Stimulated activated CD8-positive, alpha-beta memory T cell treated with anti-CD3 and anti-CD28 coated beads, Interleukin-12 subunit alpha, Interleukin-12 subunit beta, amount 100 ng/mL, for 24 hours (primary cell): ENCODE data around the gene ITGAE.
"Not testable (repeated sequence)": the region's sequence is repeated elsewhere in the genome, so short reads cannot be mapped to it uniquely, and the experiment has no call there.

Experiments used
- DNase-seq: peaks from one replicate; pipeline ENCODE4 v3.0.0-alpha.2; 2020; ENCODE audit errors: extremely low read depth

ITGAE gene

DNA sequence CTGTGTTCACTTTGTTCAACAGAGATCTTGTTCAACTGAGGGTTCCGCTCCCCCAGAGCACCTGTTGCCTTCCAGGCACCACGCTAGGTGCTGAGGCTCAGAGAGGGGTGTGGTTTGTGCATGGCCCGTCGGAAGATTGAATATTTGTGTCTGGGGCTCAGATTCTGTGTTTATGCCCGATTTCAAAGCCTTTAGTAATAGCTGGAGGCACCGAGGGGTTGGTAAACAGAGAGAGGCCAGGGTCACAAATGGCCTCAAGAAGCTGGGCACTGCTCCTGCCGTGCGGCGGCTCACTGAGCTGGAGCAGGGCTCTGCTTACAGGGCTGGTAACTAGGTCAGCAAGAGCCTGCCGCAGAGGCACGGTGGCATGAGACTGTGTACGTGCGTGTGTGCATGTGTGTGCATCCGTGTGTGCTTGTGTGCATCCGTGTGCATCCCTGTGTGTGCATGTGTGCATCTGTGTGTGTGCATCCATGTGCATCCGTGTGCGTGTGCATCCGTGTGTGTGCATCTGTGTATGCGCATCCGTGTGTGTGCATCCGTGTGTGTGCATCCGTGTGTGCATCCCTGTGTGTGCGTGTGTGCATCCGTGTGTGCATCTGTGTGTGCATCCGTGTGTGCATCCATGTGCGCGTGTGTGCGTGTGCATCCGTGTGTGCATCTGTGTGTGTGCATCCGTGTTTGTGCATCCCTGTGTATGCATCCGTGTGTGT is 5.4 kb downstream of the ITGAE start:
- DNase-seq = no peak

DNA sequence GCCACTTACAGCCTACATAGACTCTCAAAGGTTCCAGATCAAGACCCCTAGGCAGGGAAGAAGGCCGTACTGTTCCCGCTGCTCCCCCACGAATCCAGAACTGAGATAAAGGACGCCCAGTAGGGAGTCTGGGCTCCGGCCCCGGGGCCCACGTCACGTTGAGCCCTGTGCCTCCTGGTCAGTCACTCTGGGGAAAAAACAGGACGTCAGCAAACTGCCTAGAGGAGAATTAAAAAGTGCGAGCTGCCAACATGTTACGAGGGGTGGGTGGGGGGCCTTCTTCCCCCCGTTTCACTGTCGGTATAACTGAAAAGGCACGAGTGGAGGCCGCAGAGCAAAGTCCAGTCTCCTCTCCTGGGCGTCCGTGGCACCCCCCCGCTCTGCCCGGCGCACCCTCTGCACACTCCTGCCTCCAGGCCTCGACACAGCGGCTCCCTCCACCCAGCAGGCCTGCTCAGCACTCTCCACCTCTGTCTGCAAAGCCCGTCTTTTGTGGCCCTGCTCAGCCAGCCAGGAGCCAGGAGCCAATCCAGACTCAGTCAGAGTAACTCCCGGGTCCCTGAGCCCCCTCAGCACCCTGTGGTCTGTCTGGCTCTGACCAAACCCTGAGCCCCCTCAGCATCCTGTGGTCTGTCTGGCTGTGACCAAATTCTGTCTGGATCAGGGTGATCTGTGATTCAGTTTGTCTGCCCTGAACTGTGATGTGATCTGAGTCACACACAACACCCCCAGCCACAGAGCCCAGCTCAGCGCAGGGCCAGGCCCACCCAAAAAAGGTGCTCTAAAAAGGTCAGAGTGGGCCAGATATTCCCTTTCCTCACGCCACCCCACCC is 6.2 kb downstream of the ITGAE start:
- DNase-seq = no peak

DNA sequence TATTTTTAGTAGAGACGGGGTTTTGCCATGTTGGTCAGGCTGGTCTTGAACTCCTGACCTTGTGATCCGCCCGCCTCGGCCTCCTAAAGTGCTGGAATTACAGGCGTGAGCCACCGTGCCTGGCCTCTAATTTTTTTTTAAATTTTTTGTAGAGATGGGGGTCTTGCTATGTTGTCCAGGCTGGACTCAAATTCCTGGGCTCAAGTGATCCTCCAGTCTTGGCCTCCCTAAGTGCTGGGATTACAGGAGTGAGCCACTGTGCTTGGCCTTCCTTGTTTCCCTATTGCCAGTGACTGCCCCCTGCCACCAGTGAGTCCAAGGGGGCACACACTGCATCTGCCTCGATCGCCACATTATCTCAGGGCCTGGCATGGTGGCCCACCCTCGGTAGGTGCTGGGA is 6.8 kb downstream of the ITGAE start:
- DNase-seq = not testable (repeated sequence)

DNA sequence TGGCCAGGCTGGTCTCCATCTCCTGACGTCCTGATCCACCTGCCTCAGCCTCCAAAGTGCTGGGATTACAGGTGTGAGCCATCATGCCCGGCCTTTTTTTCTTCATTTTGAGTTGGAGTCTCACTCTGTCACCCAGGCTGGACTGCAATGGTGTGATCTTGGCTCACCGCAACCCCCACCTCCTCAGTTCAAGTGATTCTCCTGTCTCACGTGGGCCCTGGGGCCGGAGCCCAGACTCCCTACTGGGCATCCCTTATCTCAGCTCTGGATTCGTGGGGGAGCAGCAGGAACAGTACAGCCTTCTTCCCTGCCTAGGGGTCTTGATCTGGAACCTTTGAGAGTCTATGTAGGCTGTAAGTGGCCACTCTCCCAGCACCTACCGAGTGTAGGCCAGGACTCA is 7.7 kb downstream of the ITGAE start:
- not testable (repeated sequence) for DNase-seq

DNA sequence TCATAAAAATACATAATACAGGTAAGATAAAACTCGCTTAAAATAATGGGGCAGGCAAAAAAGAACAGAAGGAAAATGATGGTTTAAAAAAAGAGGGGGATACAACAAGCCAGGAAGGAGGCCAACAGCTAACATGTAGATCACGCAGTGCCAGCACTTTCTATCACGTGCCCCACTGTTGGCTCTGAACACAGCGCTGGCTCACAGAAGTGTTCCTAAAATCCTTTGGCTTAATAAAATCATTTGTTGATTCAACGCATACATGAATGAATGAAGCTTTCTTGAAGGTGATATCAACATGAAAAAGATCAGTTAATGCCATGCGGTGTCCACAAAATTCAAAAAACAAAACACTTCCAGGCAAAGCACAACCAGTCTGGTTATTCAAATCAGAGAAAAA is 8.5 kb downstream of the ITGAE start:
- no peak for DNase-seq

DNA sequence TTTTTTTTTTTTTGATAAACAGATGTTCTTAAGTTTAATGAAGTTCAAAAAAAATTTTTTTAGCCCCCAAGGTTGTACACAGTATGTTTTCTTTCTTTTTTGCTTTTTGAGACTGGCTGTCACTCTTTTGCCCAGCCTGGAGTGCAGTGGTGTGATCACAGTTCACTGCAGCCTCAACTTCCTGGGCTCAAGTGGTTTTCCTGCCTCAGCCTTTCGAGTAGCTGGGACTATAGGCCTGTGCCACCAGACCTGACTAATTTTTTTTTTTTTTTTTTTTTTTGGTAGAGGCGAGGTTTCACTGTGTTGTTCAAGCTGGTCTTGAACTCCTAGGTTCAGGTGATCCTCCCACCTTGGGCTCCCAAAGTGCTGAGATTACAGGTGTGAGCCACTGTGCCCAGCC is 12.8 kb downstream of the ITGAE start:
- no peak for DNase-seq

DNA sequence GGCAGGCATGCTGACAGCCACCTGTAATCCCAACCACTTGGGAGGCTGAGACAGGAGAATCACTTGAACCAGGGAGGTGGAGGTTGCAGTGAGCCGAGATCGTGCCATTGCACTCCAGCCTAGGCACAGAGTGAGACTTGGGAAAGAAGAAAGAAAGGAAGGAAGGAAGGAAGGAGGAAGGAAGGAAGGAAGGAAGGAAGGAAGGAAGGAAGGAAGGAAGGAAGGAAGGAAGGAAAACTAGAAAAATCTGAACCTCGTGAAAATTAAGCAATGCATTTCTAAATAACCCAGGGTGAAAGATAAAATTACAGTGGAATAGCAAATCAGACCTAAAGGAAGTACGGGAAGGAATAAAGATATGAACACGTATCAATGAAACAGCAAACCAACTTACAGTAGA is 15.7 kb downstream of the ITGAE start:
- not testable (repeated sequence) for DNase-seq

DNA sequence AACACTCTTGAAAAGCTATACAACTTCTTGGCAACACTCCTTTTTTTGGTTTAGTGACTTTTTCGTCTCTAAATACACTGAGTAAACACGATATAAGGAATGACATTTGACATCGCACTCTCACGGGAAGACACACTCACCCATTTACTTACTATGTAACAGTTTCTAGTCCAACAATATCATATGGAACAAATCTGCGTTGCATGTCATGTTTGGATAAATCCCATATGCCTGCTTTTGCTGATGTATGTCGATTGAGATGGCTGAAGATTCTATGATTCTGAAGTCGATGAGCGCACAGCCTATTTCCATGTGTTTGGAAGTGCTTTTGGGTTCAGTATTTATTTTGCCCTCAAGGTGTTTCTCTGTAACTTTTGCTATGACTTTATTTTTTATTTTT is 18.2 kb downstream of the ITGAE start:
- DNase-seq = no peak

DNA sequence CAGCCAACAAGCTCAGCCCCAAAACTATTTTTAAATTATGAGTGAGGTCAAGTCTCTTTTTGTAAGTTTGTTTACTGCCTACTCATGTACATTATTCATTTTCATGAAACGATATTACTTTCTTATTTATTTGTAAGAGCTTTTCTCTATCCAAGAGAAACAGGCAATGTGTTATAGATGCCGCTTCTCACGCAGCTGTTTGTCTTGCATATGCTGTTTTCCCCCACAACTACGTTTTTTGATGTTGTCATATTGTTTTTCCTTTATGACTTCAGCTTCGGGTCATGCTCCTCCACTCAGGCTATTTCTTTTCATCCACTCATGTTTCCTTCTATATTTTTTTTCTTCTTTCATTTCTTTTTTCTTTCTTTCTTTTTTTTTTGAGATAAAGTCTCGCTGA is 20.0 kb downstream of the ITGAE start:
- no peak for DNase-seq

DNA sequence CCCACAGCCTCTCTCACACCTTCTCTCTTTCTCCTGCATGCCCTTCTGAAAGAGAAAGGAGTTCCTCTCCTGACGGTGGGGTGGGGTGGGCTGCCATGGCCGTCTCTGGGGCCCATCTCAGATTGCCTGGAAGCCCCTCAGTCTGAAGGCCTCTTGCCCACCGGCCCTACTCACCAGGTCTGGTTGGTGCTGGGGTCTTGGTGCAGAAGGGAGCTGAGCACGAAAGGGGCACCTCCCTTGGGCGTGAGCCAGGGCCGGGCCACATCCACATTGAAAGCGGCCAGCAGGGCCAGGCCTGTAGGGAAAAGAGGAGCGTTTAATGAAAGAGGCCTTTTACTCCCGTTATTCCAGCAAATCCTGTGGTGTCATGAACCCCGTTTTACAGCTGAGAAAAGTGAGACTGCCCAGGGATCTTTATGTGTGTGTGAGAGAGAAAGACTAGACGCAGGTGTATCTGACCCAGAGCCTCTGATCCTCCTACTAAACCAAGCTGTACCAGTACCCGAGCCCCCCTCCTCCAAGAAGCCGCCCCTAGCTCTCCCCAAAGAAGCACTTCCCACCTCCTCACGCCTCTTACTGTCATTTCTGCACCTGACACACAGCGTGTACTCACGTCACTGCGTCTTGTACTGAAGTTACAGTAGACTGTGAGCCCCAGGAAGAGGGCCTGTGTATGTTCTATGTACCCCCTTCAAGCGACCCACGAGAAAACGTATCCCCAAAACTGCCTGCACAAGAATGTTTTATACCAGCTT is 23.4 kb downstream of the ITGAE start:
- no peak for DNase-seq

DNA sequence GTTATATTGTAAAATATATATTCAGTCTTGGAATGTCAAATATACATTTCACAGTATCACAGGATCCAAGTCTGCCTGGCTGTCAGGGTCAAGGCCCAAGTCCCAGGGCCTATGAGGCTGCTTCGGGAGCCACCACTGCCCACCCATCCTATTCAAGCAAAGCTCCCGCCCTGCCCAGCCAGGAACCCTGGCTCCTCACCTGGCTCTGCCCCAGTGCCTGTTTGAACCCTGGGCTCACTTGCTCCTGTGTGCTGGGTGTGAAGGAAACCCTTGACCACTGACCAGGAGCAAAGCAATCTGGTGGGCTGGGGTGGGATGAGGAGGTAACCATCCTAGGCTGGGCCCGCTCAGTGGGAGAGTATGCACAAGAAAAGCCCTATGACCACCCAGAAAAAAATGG is 27.0 kb downstream of the ITGAE start:
- DNase-seq = no peak

DNA sequence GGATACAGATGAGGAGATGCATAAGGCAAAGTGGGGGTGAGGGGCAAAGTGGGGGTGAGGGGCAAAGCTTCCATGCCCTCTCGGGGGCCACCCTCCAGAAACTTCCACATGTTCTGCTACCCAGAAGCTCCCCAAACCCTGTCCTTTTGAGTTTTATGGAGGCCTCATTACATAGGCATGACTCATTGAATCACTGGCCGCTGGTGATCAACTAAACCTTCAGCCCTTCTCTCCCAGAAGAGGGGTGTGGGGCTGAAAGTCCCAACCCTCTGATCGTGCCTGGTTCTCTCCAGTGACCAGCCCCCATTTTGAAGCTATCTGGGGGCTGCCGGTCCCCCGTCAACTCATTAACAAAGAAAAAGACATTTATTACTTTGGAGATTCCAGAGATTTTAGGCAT is 27.5 kb downstream of the ITGAE start:
- DNase-seq = no peak

DNA sequence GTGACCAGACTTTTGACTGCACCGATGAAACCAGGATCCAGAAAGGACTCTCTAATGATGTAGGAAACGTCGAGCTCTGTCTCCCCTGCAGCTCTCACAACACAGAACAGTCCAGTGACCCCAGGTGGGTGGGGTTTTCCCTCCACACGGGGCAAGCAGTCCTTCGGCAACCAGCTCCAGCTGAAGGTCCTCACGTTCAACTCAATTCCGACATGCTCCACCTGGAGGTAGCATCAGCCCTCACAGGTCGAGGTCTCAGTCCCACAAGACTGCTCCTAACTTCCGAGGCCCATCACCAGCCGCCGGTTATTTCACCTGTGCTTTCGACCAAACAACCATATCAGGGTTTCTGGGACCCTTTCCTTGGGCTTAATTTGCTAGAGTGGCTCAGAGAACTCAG is 28.2 kb downstream of the ITGAE start:
- DNase-seq = no peak

DNA sequence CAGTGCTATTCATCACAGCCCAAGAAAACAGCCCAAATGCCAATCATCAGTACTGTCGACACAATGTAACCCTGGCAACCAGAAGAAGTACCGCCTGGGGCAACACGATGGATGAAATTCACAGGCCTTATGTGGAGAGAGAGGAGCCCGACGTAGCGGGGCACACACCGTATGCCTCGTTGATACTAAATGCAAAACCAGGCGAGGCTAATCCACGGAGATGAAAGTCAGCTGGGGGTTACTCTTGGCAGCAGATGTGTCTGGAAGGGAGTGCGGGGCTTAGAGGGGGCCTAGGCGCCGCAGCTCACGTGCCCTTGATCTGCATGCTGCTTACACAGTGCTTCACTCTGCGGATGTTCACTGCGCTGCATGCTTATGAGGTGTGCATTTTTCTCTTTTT is 29.8 kb downstream of the ITGAE start:
- DNase-seq = no peak

DNA sequence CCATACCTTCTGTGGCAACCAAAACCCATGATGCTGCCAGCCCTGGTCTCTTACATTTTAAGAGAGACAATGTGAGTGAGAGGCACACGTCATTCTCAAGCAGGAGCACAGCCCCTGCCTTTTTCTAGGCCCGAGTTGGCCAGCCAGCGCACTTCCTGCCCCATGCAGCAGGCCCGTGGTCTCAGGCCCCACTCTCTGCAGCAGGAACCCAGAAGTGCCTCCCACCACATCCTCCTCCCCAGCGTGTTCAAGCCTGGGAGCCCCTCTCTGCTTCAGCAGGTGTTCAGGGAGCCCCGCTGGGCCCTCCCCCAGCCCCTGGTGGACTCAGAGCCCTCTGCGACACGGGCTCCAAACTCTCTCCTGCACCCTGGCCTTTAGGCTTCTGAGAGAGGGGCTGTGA is 30.5 kb downstream of the ITGAE start:
- DNase-seq = no peak

DNA sequence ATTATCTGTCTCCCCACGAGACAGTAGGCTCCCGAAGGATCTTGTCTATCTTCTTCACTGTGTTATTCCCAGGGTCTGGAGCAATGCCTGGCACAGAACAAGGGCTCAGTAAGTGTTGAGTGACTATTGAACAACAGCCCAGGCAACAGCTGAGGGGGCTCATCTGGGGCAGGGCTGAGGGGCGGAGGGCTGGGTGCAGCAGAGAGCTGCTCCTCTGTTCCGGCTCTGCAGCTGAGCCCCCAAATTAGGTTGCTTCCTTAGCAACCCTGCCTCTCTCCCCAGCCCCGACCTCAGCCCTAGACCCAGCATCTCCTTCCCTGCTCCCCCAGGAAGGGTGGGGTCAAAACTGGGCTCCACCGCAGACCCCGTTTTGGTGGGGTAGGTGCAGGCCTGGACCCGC is 32.2 kb downstream of the ITGAE start:
- DNase-seq = no peak

DNA sequence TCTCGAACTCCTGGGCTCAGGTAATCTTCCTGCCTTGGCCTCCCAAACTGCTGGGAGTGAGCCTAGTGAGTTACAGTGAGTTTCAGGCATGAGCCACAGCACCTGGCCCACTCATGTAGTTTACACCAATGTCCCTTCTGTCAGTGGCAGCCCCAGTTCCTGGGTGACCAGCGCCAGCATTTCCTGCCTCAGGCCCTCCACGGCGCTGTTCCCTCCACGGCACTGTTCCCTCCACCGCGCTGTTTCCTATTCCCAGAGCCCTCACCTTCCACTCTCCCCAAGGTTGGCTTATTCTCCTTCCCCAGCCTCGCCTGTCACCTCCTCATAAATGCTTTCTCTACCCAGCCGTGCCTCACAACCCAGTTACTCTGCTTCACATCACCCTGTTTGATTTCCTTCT is 32.6 kb downstream of the ITGAE start:
- DNase-seq = no peak

DNA sequence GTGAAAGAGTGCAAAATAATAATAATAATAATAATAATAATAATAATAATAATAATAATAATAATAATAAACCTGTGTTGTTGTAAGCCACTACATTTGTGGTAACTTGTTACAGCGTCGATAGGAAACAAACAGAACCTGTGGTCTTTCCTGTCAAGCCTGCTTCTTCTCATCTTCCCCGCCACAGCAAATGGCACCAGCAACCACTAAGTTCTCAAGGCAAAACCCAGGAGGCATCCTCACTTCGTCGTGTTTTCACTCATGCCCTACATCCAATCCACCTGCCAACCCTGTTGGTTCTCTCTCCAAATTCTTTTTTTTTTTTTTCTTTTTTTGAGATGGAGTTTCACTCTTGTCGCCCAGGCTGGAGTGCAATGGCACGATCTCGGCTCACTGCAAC is 34.2 kb downstream of the ITGAE start:
- DNase-seq = no peak

DNA sequence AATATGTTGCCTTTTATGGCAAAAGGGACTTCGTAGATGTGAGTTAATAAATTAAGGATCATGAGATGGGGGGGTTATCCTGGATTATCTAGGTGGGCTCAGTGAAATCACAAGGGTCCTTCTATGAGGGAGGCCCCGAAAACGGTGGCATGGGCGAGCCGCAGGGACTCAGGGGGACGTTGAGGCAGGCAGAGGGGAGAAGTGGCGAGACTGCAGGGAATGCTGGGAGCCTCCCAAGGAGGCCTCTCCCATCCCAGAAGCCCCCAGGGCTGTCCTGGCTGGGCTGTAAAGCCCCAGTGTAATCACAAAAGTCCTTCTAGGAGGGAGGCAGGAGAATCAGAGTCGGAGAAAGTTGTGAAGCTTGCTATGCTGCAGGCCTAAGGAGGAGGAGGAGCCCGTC is 35.0 kb downstream of the ITGAE start:
- DNase-seq = no peak

DNA sequence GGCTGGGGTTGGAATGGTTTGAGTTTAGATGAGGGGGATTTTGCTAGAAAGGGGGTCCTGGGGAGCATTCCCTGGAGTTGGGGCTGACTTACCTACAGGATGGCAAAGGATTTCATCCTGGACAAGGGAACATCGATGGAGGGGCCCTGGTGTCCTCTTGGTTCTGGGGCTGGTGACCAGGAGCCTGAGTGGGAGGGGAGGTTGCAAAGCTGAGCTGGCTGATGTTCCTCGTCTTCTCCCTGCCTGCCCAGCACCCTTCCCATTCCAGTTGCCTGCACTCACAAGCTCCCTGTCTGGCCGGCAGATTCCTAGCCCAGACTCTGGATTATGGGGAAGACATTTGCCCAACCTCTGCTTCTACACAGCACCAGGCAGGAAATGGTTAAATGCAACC is 37.2 kb downstream of the ITGAE start:
- no peak for DNase-seq

DNA sequence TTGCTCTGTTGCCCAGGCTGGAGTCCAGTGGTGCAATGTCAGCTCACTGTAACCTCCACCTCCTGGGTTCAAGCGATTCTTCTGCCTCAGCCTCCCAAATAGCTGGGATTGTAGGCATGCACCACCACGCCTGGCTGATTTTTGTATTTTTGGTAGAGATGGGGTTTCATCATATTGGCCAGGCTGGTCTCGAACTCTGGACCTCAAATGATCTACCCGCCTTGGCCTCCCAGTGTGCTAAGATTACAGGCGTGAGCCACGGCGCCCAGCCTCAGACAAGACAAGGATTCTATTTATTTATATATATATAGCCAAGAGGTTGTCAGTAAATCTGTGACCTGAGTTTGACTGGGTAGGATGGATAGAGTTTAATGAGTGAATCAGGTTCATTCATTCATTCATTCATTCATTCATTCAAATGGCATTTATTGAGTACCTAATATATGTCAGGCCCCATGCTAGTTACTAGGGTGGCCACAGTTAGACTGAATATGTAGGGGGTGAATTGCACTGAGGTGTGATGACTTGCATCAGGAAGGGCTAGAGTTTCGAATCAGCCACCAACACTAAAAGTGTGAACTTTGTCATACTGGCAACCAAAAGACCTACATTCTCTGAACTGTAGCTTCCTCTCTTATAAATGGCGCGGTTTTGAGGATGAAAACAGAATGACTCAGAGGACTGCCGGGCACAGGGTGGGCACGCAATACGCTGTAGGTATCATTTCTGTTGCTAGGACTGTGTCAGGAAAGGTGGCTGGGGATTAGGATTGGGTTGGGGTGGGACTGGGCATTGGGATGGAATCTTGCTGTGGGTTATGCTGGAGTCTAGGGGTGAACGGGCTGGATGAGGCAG is 37.8 kb downstream of the ITGAE start:
- no peak for DNase-seq

DNA sequence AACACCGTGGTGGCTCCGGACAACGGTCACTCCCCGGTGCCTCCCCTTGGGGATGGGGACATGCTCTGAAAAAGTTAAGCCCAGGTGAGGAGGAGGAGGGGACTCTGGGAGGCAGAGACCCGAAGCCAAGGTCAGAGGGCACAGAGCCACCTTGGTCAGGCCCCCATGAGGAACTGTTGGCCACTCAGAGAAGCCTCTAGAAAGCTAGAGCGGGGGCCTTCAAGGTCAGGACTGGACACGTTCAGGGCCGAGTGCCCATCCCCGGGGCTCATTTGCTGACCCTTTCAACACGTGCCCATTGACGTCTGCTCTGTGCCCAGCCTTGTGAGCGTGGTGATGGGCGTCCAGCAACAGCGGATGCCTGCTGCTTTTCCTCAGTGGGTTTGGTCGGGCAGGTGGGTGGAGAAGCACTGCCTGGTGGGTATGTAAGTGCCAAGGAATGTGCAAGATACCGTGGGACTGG is 39.0 kb downstream of the ITGAE start:
- no peak for DNase-seq
